K562 (cell line): ENCODE measurements around the gene TCF25. TPM values are rescaled to one million over a fixed set of nuclear protein-coding genes. Genes with fewer than 3 reads are reported as not detected.

Experiments used
- ATAC-seq: fragments of 200-7000 bp; cut with Tn5 transposase; 3 replicates; pipeline ENCODE4 v1.9.1; 2020; ENCODE audit warnings: moderate library complexity
- BruUV-seq: library from RNA; stranded (reverse); fragments of 400-500 nt; replicated peaks from 2 replicates; lab custom pipeline; 2021; lab: Mats Ljungman, UMichigan
- CTCF ChIA-PET: fragments of 300-600 bp; formaldehyde crosslinking; extraction: SDS; loops from one replicate; lab custom pipeline; 2021; ENCODE audit warnings: low intra/inter-chr PET ratio; lab: Yijun Ruan, JAX
- POLR2A ChIA-PET: fragments of 300-600, 350-650 bp; sonication (Branson Sonifier 250); formaldehyde crosslinking; extraction: SDS; loops from one replicate; lab custom pipeline; 2021; ENCODE audit warnings: antibody characterized with exemption, inconsistent platforms; lab: Yijun Ruan, JAX
- DNase-seq, 4 experiments: peaks; one replicate each; pipeline versions ENCODE4 v3.0.0 to v3.0.0-alpha.2; 2011 to 2018; ENCODE audit warnings: low spot score in 3 of 4, mixed read lengths in 3 of 4; ENCODE audit errors: extremely low read depth in 1 of 4
- FAIRE-seq: peaks from 2 replicates; lab custom pipeline; 2011; peaks lifted over from hg19 to GRCh38; lab: Jason Lieb, UNC
- H2AFZ ChIP-seq: 2 replicates; pipeline ENCODE4 v1.6.0; 2011; ENCODE audit warnings: low read depth, low read length, control low read depth, inconsistent platforms
- H3K27ac ChIP-seq: fragments of 200-600 bp; 3 replicates; pipeline ENCODE4 v1.8.0; 2011; ENCODE audit warnings: low read depth, mild to moderate bottlenecking, control low read depth, inconsistent platforms, low read length, moderate library complexity, mixed read lengths; ENCODE audit errors: extremely low read depth
- H3K27me3 ChIP-seq, 2 experiments: fragments of 300-600 bp in 1 of 2; 2 replicates in 1 of 2; 3 replicates in 1 of 2; pipeline versions ENCODE4 v1.6.0 to v1.8.0; 2011; ENCODE audit warnings: inconsistent platforms in 2 of 2, low read length in 2 of 2, mild to moderate bottlenecking in 1 of 2, mixed read lengths in 1 of 2, moderate library complexity in 1 of 2; ENCODE audit not compliant: control insufficient read depth in 2 of 2, insufficient read depth in 2 of 2
- H3K36me3 ChIP-seq: fragments of 300-600 bp; 3 replicates; pipeline ENCODE4 v1.8.0; 2011; ENCODE audit warnings: mild to moderate bottlenecking, low read length, inconsistent platforms; ENCODE audit not compliant: control insufficient read depth, insufficient read depth
- H3K4me1 ChIP-seq, 2 experiments: fragments of 200-600 bp in 1 of 2; replicated peaks in 1 of 2; 2 replicates in 1 of 2; 3 replicates in 1 of 2; pipeline versions ENCODE4 v1.5.1 to v1.8.0; 2011; ENCODE audit warnings: inconsistent platforms in 2 of 2, low read length in 2 of 2, mild to moderate bottlenecking in 1 of 2, mixed read lengths in 1 of 2, moderate library complexity in 1 of 2; ENCODE audit not compliant: control insufficient read depth in 2 of 2, insufficient read depth in 2 of 2
- H3K4me2 ChIP-seq: 2 replicates; pipeline ENCODE4 v1.6.1; 2011; ENCODE audit warnings: low read length, control low read depth, inconsistent platforms, mixed read lengths; ENCODE audit not compliant: insufficient read depth
- H3K4me3 ChIP-seq: fragments of 200-600 bp; sonication (generic), shearing (Covaris generic); 2 replicates; pipeline ENCODE4 v1.5.1; 2016; ENCODE audit warnings: control low read depth, inconsistent platforms
- H3K79me2 ChIP-seq: fragments of 200-600 bp; 3 replicates; pipeline ENCODE4 v1.8.0; 2011; ENCODE audit warnings: low read length, inconsistent platforms; ENCODE audit not compliant: control insufficient read depth, insufficient read depth
- H3K9ac ChIP-seq, 2 experiments: 2 replicates each; pipeline versions ENCODE4 v1.6.0 to v1.6.1; 2011; ENCODE audit warnings: low read depth in 2 of 2, low read length in 2 of 2, control low read depth in 1 of 2, inconsistent platforms in 1 of 2, mild to moderate bottlenecking in 1 of 2, mixed read lengths in 1 of 2; ENCODE audit not compliant: insufficient read depth in 1 of 2
- H3K9me1 ChIP-seq: one replicate; pipeline ENCODE4 v1.6.0; 2011; ENCODE audit warnings: inconsistent platforms, mild to moderate bottlenecking, low read length, moderate library complexity; ENCODE audit not compliant: control insufficient read depth, insufficient read depth
- H3K9me3 ChIP-seq: replicated peaks from 2 replicates; pipeline ENCODE4 v1.5.1; 2011; ENCODE audit warnings: low read depth, low read length, inconsistent platforms; ENCODE audit not compliant: control insufficient read depth, insufficient read depth
- H4K20me1 ChIP-seq: replicated peaks from 2 replicates; pipeline ENCODE4 v1.6.1; 2011; ENCODE audit warnings: low read length, inconsistent platforms, mixed read lengths; ENCODE audit not compliant: control insufficient read depth, insufficient read depth
- RBFOX2 ChIP-seq: fragments of 200-400 bp; formaldehyde crosslinking; IDR thresholded peaks from 2 replicates; pipeline ENCODE4 v1.6.1; 2017; ENCODE audit warnings: low read depth, mild to moderate bottlenecking, low read length, moderate library complexity
- TEAD4 ChIP-seq, 2 experiments: sonication (generic) in 1 of 2; formaldehyde crosslinking in 1 of 2; IDR thresholded peaks; 2 replicates each; pipeline versions ENCODE4 v1.6.1 to v1.8.0; 2012 to 2022; ENCODE audit warnings: borderline replicate concordance in 1 of 2, inconsistent platforms in 1 of 2, low read length in 1 of 2, mild to moderate bottlenecking in 1 of 2, missing genetic modification reagents in 1 of 2
- ZNF785 ChIP-seq: fragments of 250-450 bp; sonication (Bioruptor Pico); IDR thresholded peaks from 2 replicates; pipeline ENCODE4 v1.4.0; 2020; ENCODE audit warnings: mild to moderate bottlenecking
- WGBS: fragments of 100-300 bp; shearing (Covaris generic); methylation state at CpG from one replicate; pipeline ENCODE4 v1.1.6; 2016; ENCODE audit warnings: low coverage, mixed read lengths; ENCODE audit not compliant: insufficient coverage; ENCODE audit errors: missing lambda C conversion rate; 5-methylcytosine and 5-hydroxymethylcytosine counted together
- in situ Hi-C: fragments of 300-500 bp; cut with MboI; formaldehyde crosslinking; loops from 4 replicates; pipeline ENCODE4 v1.15.0; 2018; ENCODE audit warnings: inconsistent platforms, mixed read lengths
- intact Hi-C: fragments of 100-400 bp; cut with micrococcal nuclease; formaldehyde crosslinking; loops from 2 replicates; pipeline ENCODE4 v1.14.2; 2022
- polyA plus RNA-seq, 8 experiments: library from polyadenylated mRNA; depleted of rRNA in 4 of 8; stranded (reverse) in 5 of 8; unstranded in 3 of 8; fragments of >200 nt; fragmentation: Nextera tagmentation in 2 of 8; fragmentation: Illumina TruSeq in 1 of 8; extraction: Ambion mirVana in 2 of 8; extraction: Trizol in 1 of 8; gene quantifications; 2 replicates each; pipeline versions ENCODE4 v1.2.1 to v1.2.3, GENCODE V29; 2011 to 2014; ENCODE audit warnings: inconsistent platforms in 1 of 8, missing spikeins in 1 of 8
- total RNA-seq, 7 experiments: library from RNA; depleted of rRNA in 6 of 7; stranded (reverse); fragments of >200 nt in 6 of 7; fragmentation: Illumina TruSeq in 2 of 7; extraction: Trizol in 2 of 7; gene quantifications; 2 replicates each; pipeline versions ENCODE4 v1.2.1 to v1.2.3, GENCODE V29; 2011 to 2021; ENCODE audit warnings: low replicate concordance in 1 of 7

Gene TCF25
- total and polyA plus RNA-seq, 9 of the 15 experiments (the other 6 are each of a cell fraction or from before 2014, with no cell fraction given) = 9.0 to 154 (median 83.8) TPM

DNA sequence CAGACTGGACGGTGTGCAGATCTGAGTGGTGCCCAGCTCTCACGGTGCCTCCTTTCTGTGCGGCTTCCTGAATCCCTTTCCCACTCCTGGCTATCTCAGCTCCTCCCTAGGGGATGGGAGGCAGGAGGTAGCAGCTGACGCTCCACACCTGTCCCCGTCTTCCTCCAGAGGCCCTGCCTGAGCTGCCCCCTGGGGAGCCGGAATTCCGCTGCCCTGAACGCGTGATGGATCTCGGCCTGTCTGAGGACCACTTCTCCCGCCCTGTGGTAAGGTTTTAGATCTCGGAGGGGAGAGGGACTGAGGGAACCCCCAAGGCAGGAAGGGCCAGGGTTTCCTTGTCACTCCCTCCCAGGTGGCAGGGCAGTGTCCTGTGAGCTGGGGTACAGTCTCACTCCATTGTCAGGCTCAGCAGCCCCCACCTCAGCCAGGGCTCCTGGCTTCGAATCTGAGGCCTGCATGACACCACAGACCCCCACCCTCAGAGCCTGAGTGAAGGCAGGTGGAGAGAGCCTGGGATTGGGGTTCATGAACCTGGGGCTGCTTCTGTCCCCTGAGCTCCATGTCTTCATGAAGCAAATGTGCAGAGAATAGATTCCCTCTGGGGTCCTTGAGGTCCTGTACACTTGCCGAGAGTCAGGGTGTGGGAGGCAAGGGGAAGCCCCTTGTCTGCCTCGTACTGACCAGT lies 81.8 kb downstream of the TCF25 start:
- 95% methylated on average over 14 of the region's 15 CpGs for WGBS
- H3K4me1 ChIP-seq = peaks cover 0 to 19% of the 10 kb centered on the region in 2 experiments; a peak in 2 of 5 replicates
- no peak for ATAC-seq
- DNase-seq = no peak
- POLR2A ChIA-PET = interaction anchor here (0.6 to 2.4 kb wide), 4 partner anchors 8 to 78 kb away, joined by 3 to 11 read pairs (median 7); no protein-coding TSS in a partner anchor
- H3K79me2 ChIP-seq = no peaks in the 10 kb centered on the region; the same call in 2 of the 3 replicates
- no peak for FAIRE-seq
- CTCF ChIA-PET = no interaction called here
- no peak overlapping the region for H3K27ac ChIP-seq
- H3K9me1 ChIP-seq = peaks cover 3% of the 10 kb centered on the region
- H3K27me3 ChIP-seq = no peaks in the 10 kb centered on the region
- no peak overlapping the region for H3K4me2 ChIP-seq
- H3K9me3 ChIP-seq = no peaks in the 10 kb centered on the region
- TF ChIP-seq ZNF785 = no peak
- in situ Hi-C loops = no loop called here
- peaks cover 54% of the 10 kb centered on the region for H3K36me3 ChIP-seq
- no peaks in the 10 kb centered on the region for H4K20me1 ChIP-seq
- no TSS peak for BruUV-seq
- intact Hi-C loops = no loop called here
- no peak overlapping the region for H2AFZ ChIP-seq
- H3K4me3 ChIP-seq = no peak overlapping the region
- no peak overlapping the region; a peak in 1 of 4 replicates for H3K9ac ChIP-seq

GRCh38 chr16:89956505-89957215 lies 83.3 kb downstream of the TCF25 start:
- no peak overlapping the region for H3K4me2 ChIP-seq
- no peak for DNase-seq
- no peaks in the 10 kb centered on the region for H4K20me1 ChIP-seq
- intact Hi-C loops (no loop called here), in situ Hi-C loops (no loop called here)
- peaks cover 65% of the 10 kb centered on the region for H3K36me3 ChIP-seq
- WGBS = 86% methylated on average over 11 of the region's 15 CpGs
- no peaks in the 10 kb centered on the region for H3K79me2 ChIP-seq
- no peak for TF ChIP-seq TEAD4 (IDR thresholded peaks at IDR 0.05; ENCODE audit: low read length)
- TF ChIP-seq TEAD4 (CRISPR knock-in tag; IDR thresholded peaks at IDR 0.05; ENCODE audit: borderline replicate concordance) = no peak
- TF ChIP-seq RBFOX2 = 0 out of 2 replicates have a peak, but pooled peaks have one; percentile 8
- no peak for ATAC-seq
- POLR2A ChIA-PET = no interaction called here
- peak overlapping the region in 1 of 2 experiments; percentile 35; a peak in 1 of 4 replicates for H3K9ac ChIP-seq
- H3K27ac ChIP-seq = no peak overlapping the region
- CTCF ChIA-PET = no interaction called here
- H3K4me1 ChIP-seq = peaks cover 0 to 21% of the 10 kb centered on the region in 2 experiments; a peak in 2 of 5 replicates
- H3K9me3 ChIP-seq = no peaks in the 10 kb centered on the region
- H3K4me3 ChIP-seq = no peak overlapping the region
- no TSS peak for BruUV-seq
- no peaks in the 10 kb centered on the region for H3K27me3 ChIP-seq
- peaks cover 3% of the 10 kb centered on the region for H3K9me1 ChIP-seq
- H2AFZ ChIP-seq = no peak overlapping the region
- no peak for FAIRE-seq
